HEK293 (cell line): ENCODE data around the gene ARHGEF12.

Source experiments
- CTCF ChIA-PET: fragments of 350-600 bp; formaldehyde crosslinking; extraction: SDS; loops from one replicate; lab custom pipeline; 2021; ENCODE audit warnings: antibody characterized with exemption; lab: Yijun Ruan, JAX
- POLR2A ChIA-PET: fragments of 300-600 bp; formaldehyde crosslinking; extraction: SDS; loops from one replicate; lab custom pipeline; 2020; ENCODE audit warnings: antibody characterized with exemption, inconsistent platforms; lab: Yijun Ruan, JAX
- H3K27ac ChIP-seq: fragments of 200-500 bp; sonication (Bioruptor generic); 2 replicates; pipeline ENCODE4 v1.5.1; 2014; ENCODE audit warnings: low read depth, low read length, control low read depth, inconsistent platforms; ENCODE audit errors: extremely low read depth
- H3K36me3 ChIP-seq, 2 experiments: fragments of 200-500 bp in 1 of 2; sonication (Bioruptor generic) in 1 of 2; 1 replicate in 1 of 2; 2 replicates in 1 of 2; pipeline ENCODE4 v1.5.1; 2014 to 2017; ENCODE audit warnings: inconsistent platforms in 2 of 2, low read length in 2 of 2; ENCODE audit not compliant: control insufficient read depth in 2 of 2, insufficient read depth in 1 of 2
- H3K4me1 ChIP-seq: fragments of 200-500 bp; sonication (Bioruptor generic); 2 replicates; pipeline ENCODE4 v1.5.1; 2014; ENCODE audit warnings: mild to moderate bottlenecking, low read length, inconsistent platforms; ENCODE audit not compliant: control insufficient read depth, insufficient read depth
- H3K4me3 ChIP-seq: 2 replicates; pipeline ENCODE4 v1.5.1; 2011; ENCODE audit warnings: low read depth, mild to moderate bottlenecking, control low read depth, low read length, moderate library complexity
- H3K9me3 ChIP-seq: fragments of 200-500 bp; sonication (Bioruptor generic); 2 replicates; pipeline ENCODE4 v1.5.1; 2014; ENCODE audit warnings: low read depth, low read length, inconsistent platforms; ENCODE audit not compliant: control insufficient read depth, insufficient read depth
- ATF2 ChIP-seq: fragments of 450-650 bp; formaldehyde crosslinking; IDR thresholded peaks from 2 replicates; pipeline ENCODE4 v1.5.1; 2016; ENCODE audit warnings: missing biosample characterization, missing genetic modification characterization, low read depth
- GLI2 ChIP-seq: fragments of 450-650 bp; formaldehyde crosslinking; IDR thresholded peaks from 2 replicates; pipeline ENCODE4; 2017; ENCODE audit warnings: missing biosample characterization, missing genetic modification characterization, low read depth, borderline replicate concordance
- INSM2 ChIP-seq: fragments of 450-650 bp; formaldehyde crosslinking; IDR thresholded peaks from 2 replicates; pipeline ENCODE4 v1.5.1; 2016; ENCODE audit warnings: missing biosample characterization, missing genetic modification characterization
- KLF16 ChIP-seq: fragments of 450-650 bp; formaldehyde crosslinking; IDR thresholded peaks from 2 replicates; pipeline ENCODE4 v1.5.1; 2017; ENCODE audit warnings: missing biosample characterization, missing genetic modification characterization
- REPIN1 ChIP-seq: fragments of 450-650 bp; formaldehyde crosslinking; IDR thresholded peaks from 2 replicates; pipeline ENCODE4 v1.5.1; 2017; ENCODE audit warnings: missing biosample characterization, missing genetic modification characterization, low read depth
- SALL2 ChIP-seq: fragments of 450-650 bp; formaldehyde crosslinking; IDR thresholded peaks from 2 replicates; pipeline ENCODE4 v1.5.0; 2017; ENCODE audit warnings: missing biosample characterization, mild to moderate bottlenecking, missing genetic modification characterization, borderline replicate concordance
- SCRT1 ChIP-seq: fragments of 450-650 bp; formaldehyde crosslinking; IDR thresholded peaks from 2 replicates; pipeline ENCODE4 v1.5.1; 2016; ENCODE audit warnings: missing biosample characterization, missing genetic modification characterization, borderline replicate concordance
- SP2 ChIP-seq: fragments of 450-650 bp; formaldehyde crosslinking; IDR thresholded peaks from 2 replicates; pipeline ENCODE4 v1.5.1; 2016; ENCODE audit warnings: missing biosample characterization, missing genetic modification characterization
- ZBTB1 ChIP-seq: fragments of 450-650 bp; formaldehyde crosslinking; IDR thresholded peaks from 2 replicates; pipeline ENCODE4 v1.5.1; 2016; ENCODE audit warnings: missing biosample characterization, missing genetic modification characterization
- ZBTB8A ChIP-seq: fragments of 450-650 bp; formaldehyde crosslinking; IDR thresholded peaks from 2 replicates; pipeline ENCODE4 v1.5.1; 2016; ENCODE audit warnings: missing biosample characterization, missing genetic modification characterization
- ZNF16 ChIP-seq: fragments of 450-650 bp; formaldehyde crosslinking; IDR thresholded peaks from 2 replicates; pipeline ENCODE4 v1.5.1; 2016; ENCODE audit warnings: low read depth, missing biosample characterization, missing genetic modification characterization
- ZNF223 ChIP-seq: fragments of 450-650 bp; formaldehyde crosslinking; IDR thresholded peaks from 2 replicates; pipeline ENCODE4 v1.5.1; 2016; ENCODE audit warnings: missing biosample characterization, missing genetic modification characterization
- ZNF26 ChIP-seq: fragments of 450-650 bp; formaldehyde crosslinking; IDR thresholded peaks from 2 replicates; pipeline ENCODE4 v1.5.1; 2016; ENCODE audit warnings: missing biosample characterization, missing genetic modification characterization
- ZNF302 ChIP-seq: fragments of 450-650 bp; formaldehyde crosslinking; IDR thresholded peaks from 2 replicates; pipeline ENCODE4 v1.5.1; 2016; ENCODE audit warnings: missing biosample characterization, missing genetic modification characterization, low read depth
- ZNF324 ChIP-seq: fragments of 450-650 bp; formaldehyde crosslinking; IDR thresholded peaks from 2 replicates; pipeline ENCODE4 v1.5.1; 2016; ENCODE audit warnings: missing biosample characterization, missing genetic modification characterization
- ZNF37A ChIP-seq: fragments of 450-650 bp; IDR thresholded peaks from 2 replicates; pipeline ENCODE4 v1.5.1; 2018; ENCODE audit warnings: missing biosample characterization, missing genetic modification characterization
- ZNF404 ChIP-seq: fragments of 450-650 bp; formaldehyde crosslinking; IDR thresholded peaks from 2 replicates; pipeline ENCODE4 v1.5.1; 2017; ENCODE audit warnings: missing biosample characterization, missing genetic modification characterization
- ZNF423 ChIP-seq: fragments of 450-650 bp; formaldehyde crosslinking; IDR thresholded peaks from 2 replicates; pipeline ENCODE4 v1.5.1; 2016; ENCODE audit warnings: missing biosample characterization, missing genetic modification characterization
- ZNF48 ChIP-seq: fragments of 450-650 bp; formaldehyde crosslinking; IDR thresholded peaks from 2 replicates; pipeline ENCODE4 v1.5.1; 2016; ENCODE audit warnings: missing biosample characterization, missing genetic modification characterization
- ZNF529 ChIP-seq: fragments of 450-650 bp; formaldehyde crosslinking; IDR thresholded peaks from 2 replicates; pipeline ENCODE4 v1.5.1; 2017; ENCODE audit warnings: missing genetic modification characterization, missing biosample characterization; ENCODE audit not compliant: insufficient replicate concordance
- ZNF596 ChIP-seq: fragments of 450-650 bp; IDR thresholded peaks from 2 replicates; pipeline ENCODE4 v1.5.0; 2018; ENCODE audit warnings: missing biosample characterization, mild to moderate bottlenecking, missing genetic modification characterization, moderate library complexity
- ZNF704 ChIP-seq: fragments of 450-650 bp; formaldehyde crosslinking; IDR thresholded peaks from 2 replicates; pipeline ENCODE4 v1.5.1; 2016; ENCODE audit warnings: missing biosample characterization, missing genetic modification characterization
- ZNF707 ChIP-seq: fragments of 450-650 bp; formaldehyde crosslinking; IDR thresholded peaks from 2 replicates; pipeline ENCODE4 v1.5.1; 2016; ENCODE audit warnings: missing biosample characterization, missing genetic modification characterization
- ZNF843 ChIP-seq: fragments of 450-650 bp; formaldehyde crosslinking; IDR thresholded peaks from 2 replicates; pipeline ENCODE4 v1.5.1; 2016; ENCODE audit warnings: missing biosample characterization, missing genetic modification characterization
- ZSCAN18 ChIP-seq: fragments of 450-650 bp; formaldehyde crosslinking; IDR thresholded peaks from 2 replicates; pipeline ENCODE4 v1.5.1; 2016; ENCODE audit warnings: missing biosample characterization, missing genetic modification characterization

The ARHGEF12 gene

GRCh38 chr11:120536797-120537169, 200.6 kb downstream of the ARHGEF12 start:
- Histone ChIP-seq H3K36me3 (no peaks in the 10 kb centered on the region), H3K4me3 (no peak overlapping the region), H3K4me1 (no peaks in the 10 kb centered on the region), H3K9me3 (no peaks in the 10 kb centered on the region), H3K27ac (no peak overlapping the region)
- CTCF ChIA-PET: interaction anchor here (0.6 to 1.2 kb wide), 5 partner anchors 15 to 630 kb away, joined by 3 to 4 read pairs (median 3); no protein-coding TSS in a partner anchor
- no peak for TF ChIP-seq SALL2 (tag by site-specific recombination)
- no peak for TF ChIP-seq ZNF704 (tag by site-specific recombination)
- TF ChIP-seq INSM2 (tag by site-specific recombination): no peak
- no peak for TF ChIP-seq ZNF48 (tag by site-specific recombination)
- no peak for TF ChIP-seq ZNF37A (tag by site-specific recombination)
- TF ChIP-seq ZNF302 (tag by site-specific recombination): no peak
- TF ChIP-seq ZBTB8A (tag by site-specific recombination): no peak
- no peak for TF ChIP-seq SCRT1 (tag by site-specific recombination)
- TF ChIP-seq, all 188 proteins: peak for 0
- POLR2A ChIA-PET: no interaction called here

GRCh38 chr11:120537996-120538395, 201.8 kb downstream of the ARHGEF12 start:
- Histone ChIP-seq H3K4me1 (no peaks in the 10 kb centered on the region), H3K36me3 (no peaks in the 10 kb centered on the region), H3K9me3 (no peaks in the 10 kb centered on the region), H3K4me3 (no peak overlapping the region), H3K27ac (no peak overlapping the region)
- POLR2A ChIA-PET: no interaction called here
- TF ChIP-seq ZNF529 (tag by site-specific recombination): no peak
- no peak for TF ChIP-seq ZNF843 (tag by site-specific recombination)
- TF ChIP-seq ZSCAN18 (tag by site-specific recombination): no peak
- no peak for TF ChIP-seq ZNF423
- no peak for TF ChIP-seq ZNF404 (tag by site-specific recombination)
- no peak for TF ChIP-seq ZNF324 (tag by site-specific recombination)
- no peak for TF ChIP-seq SP2 (tag by site-specific recombination)
- no peak for TF ChIP-seq ZNF223 (tag by site-specific recombination)
- TF ChIP-seq KLF16 (tag by site-specific recombination): no peak
- TF ChIP-seq ZNF26 (tag by site-specific recombination): no peak
- no peak for TF ChIP-seq ZNF16 (tag by site-specific recombination)
- no peak for TF ChIP-seq ZNF596
- no peak for TF ChIP-seq ZBTB1 (tag by site-specific recombination)
- TF ChIP-seq ATF2 (tag by site-specific recombination): no peak
- no peak for TF ChIP-seq GLI2
- TF ChIP-seq REPIN1 (tag by site-specific recombination): no peak
- no peak for TF ChIP-seq ZNF707 (tag by site-specific recombination)
- CTCF ChIA-PET: no interaction called here
